Fibroblast of lung (primary cell): ENCODE data around the gene ROBO1.

Experiments
- EZH2 ChIP-seq: IDR thresholded peaks from 2 replicates; pipeline ENCODE4 v1.5.1; 2012; ENCODE audit warnings: low read length, control low read depth, mild to moderate bottlenecking; ENCODE audit errors: missing control alignments
- TF ChIP-seq, protein P1 (sequence below), 2 donors: IDR thresholded peaks in 1 of 2; conservative IDR thresholded peaks in 1 of 2; 1 replicate in 1 of 2; 2 replicates in 1 of 2; pipeline ENCODE4 v1.5.1; 2011 to 2012; ENCODE audit warnings: low read length in 2 of 2, control low read depth in 1 of 2, inconsistent platforms in 1 of 2, low read depth in 1 of 2, mild to moderate bottlenecking in 1 of 2

DNA sequence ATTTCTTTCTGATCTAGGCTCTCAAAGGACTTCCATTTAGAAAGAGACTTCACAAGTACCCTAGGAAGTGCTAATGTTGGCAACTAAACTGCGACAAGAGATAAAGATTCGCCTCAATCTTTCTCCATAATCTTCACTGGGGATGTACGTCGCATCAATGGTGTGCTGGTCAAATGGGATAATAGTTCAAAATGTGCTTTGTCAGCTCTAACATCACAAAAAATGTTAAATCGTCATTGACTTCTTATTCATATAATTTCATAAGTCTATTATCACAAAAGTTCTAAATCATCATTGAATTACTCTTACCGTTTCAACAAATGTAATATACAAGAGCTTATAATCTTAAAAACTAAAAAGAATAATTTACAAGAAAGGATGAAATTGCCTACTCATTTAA lies 727.7 kb downstream of the ROBO1 start:
- TF ChIP-seq, protein P1, sequence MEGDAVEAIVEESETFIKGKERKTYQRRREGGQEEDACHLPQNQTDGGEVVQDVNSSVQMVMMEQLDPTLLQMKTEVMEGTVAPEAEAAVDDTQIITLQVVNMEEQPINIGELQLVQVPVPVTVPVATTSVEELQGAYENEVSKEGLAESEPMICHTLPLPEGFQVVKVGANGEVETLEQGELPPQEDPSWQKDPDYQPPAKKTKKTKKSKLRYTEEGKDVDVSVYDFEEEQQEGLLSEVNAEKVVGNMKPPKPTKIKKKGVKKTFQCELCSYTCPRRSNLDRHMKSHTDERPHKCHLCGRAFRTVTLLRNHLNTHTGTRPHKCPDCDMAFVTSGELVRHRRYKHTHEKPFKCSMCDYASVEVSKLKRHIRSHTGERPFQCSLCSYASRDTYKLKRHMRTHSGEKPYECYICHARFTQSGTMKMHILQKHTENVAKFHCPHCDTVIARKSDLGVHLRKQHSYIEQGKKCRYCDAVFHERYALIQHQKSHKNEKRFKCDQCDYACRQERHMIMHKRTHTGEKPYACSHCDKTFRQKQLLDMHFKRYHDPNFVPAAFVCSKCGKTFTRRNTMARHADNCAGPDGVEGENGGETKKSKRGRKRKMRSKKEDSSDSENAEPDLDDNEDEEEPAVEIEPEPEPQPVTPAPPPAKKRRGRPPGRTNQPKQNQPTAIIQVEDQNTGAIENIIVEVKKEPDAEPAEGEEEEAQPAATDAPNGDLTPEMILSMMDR (conservative IDR thresholded peaks at IDR 0.05 in 1 of 2, IDR thresholded peaks at IDR 0.05 in 1 of 2; ENCODE audit: low read depth in 1 of 2, low read length in 2 of 2), result no peak
- no peak for TF ChIP-seq EZH2
